ENCODE measurements around the gene TIGIT.
A peak's percentile ranks its signal among the peaks of the same experiment; 100 is the strongest.
"Not testable (repeated sequence)": the region's sequence is repeated elsewhere in the genome, so short reads cannot be mapped to it uniquely, and the experiment has no call there.

The TIGIT gene

DNA sequence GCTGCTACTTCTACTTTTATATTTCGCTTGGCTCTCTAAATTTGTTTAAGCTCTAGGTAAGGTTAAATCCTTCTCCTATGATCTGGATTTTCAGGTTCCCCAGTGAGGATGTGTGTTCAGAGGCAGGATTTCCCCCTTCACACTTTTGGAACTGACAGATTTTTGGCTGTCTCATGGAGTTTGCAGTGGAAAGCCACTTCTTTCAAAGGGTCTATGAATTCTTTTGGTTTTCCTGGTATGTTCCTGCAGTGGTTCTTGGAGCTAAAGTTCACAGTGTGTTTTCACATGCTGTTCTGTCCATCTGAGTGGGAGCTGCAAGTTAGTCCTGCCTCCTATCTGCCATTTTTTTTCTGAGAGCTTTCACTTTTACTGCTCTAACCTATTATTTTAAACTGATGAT, 21.6 kb upstream of the TIGIT start:
- TF ChIP-seq CTCF (IDR thresholded peaks at IDR 0.05; ENCODE audit: low read depth, low read length, missing control alignments), result no peak
- H3K4me3 ChIP-seq (ENCODE audit: low read depth, low read length), result no peak overlapping the region
- in situ Hi-C loops (cut with HindIII; ENCODE audit: low sequenced_read_pairs), result no loop called here
- peak; percentile 22 for DNase-seq (ENCODE audit: low read depth)

DNA sequence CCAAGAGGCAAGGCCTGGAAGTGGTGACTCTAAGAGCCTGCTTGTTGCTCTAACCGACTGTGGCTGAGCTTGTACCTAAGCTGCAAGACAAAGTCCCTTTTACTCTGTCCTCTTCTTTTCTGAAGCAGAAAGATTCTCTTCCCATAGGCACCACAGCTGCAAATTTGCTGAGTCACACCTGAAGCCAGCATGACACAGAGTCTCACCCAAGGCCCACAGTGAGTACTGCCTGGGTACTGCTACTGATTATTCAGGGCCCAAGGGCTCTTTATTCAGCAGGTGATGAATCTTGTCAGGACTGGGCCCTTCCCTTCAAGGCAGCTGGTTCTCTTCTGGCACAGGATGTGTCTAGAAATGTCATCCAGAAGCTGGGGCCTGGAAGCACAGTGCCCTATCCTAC, 18.9 kb upstream of the TIGIT start:
- TF ChIP-seq CTCF (IDR thresholded peaks at IDR 0.05; ENCODE audit: low read depth, low read length, missing control alignments), result no peak
- in situ Hi-C loops (cut with HindIII; ENCODE audit: low sequenced_read_pairs), result no loop called here
- no peak for DNase-seq (ENCODE audit: low read depth)

GRCh38 chr3:114276856-114277255, 17.0 kb upstream of the TIGIT start:
- H3K4me3 ChIP-seq (ENCODE audit: low read depth, low read length); in situ Hi-C loops (cut with HindIII; ENCODE audit: low sequenced_read_pairs): not testable (repeated sequence)

More for the DNA sequence above, 18.9 kb upstream of the TIGIT start:
- H3K4me3 ChIP-seq (ENCODE audit: low read depth, low read length), result no peak overlapping the region

DNA sequence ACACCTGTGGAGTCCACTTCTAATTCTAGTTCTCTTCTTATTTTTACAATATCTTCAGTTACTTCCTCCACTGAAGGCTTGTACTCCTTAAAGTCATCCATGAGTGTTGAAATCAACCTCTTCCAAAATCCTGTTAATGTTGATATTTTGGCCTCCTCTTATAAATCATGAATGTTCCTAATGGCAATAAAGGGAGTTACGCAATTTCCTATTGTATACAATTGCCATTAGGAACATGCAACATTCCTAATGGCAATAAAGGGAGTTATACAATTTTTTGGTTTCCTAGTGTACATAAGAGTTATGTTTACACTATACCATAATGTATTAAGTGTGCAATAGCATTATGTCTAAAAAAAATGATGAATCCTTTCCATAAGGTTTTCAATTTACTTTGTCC, 9.2 kb upstream of the TIGIT start:
- no peak for TF ChIP-seq CTCF (IDR thresholded peaks at IDR 0.05; ENCODE audit: low read depth, low read length, missing control alignments)
- DNase-seq (ENCODE audit: low read depth), result no peak
- no peak overlapping the region for H3K4me3 ChIP-seq (ENCODE audit: low read depth, low read length)
- in situ Hi-C loops (cut with HindIII; ENCODE audit: low sequenced_read_pairs), result no loop called here

More at GRCh38 chr3:114276856-114277255, 17.0 kb upstream of the TIGIT start:
- not testable (repeated sequence) for DNase-seq (ENCODE audit: low read depth)

GRCh38 chr3:114285648-114286230, 8.1 kb upstream of the TIGIT start:
- no peak overlapping the region for H3K4me3 ChIP-seq (ENCODE audit: low read depth, low read length)
- in situ Hi-C loops (cut with HindIII; ENCODE audit: low sequenced_read_pairs), result no loop called here
- no peak for TF ChIP-seq CTCF (IDR thresholded peaks at IDR 0.05; ENCODE audit: low read depth, low read length, missing control alignments)
- DNase-seq (ENCODE audit: low read depth), result no peak

GRCh38 chr3:114286266-114286665, 7.6 kb upstream of the TIGIT start:
- in situ Hi-C loops (cut with HindIII; ENCODE audit: low sequenced_read_pairs), result no loop called here
- no peak for TF ChIP-seq CTCF (IDR thresholded peaks at IDR 0.05; ENCODE audit: low read depth, low read length, missing control alignments)
- no peak overlapping the region for H3K4me3 ChIP-seq (ENCODE audit: low read depth, low read length)

GRCh38 chr3:114290911-114291901, 2.6 kb upstream of the TIGIT start:
- in situ Hi-C loops (cut with HindIII; ENCODE audit: low sequenced_read_pairs), result no loop called here
- no peak for DNase-seq (ENCODE audit: low read depth)
- peak; percentile 57 for TF ChIP-seq CTCF (IDR thresholded peaks at IDR 0.05; ENCODE audit: low read depth, low read length, missing control alignments)

More at GRCh38 chr3:114286266-114286665, 7.6 kb upstream of the TIGIT start:
- no peak for DNase-seq (ENCODE audit: low read depth)

More at GRCh38 chr3:114290911-114291901, 2.6 kb upstream of the TIGIT start:
- H3K4me3 ChIP-seq (ENCODE audit: low read depth, low read length), result no peak overlapping the region

All from astrocyte of the cerebellum (primary cell).